RWPE2 (cell line): ENCODE measurements around the gene SCN5A.
A peak's percentile ranks its signal among the peaks of the same experiment; 100 is the strongest.
"Not testable (repeated sequence)": the region's sequence is repeated elsewhere in the genome, so short reads cannot be mapped to it uniquely, and the experiment has no call there.

Source experiments
- ATAC-seq: fragments of 200-7000 bp; cut with Tn5 transposase; 3 replicates; pipeline ENCODE4 v1.9.1; 2021; ENCODE audit warnings: low read depth
- DNase-seq: peaks from one replicate; pipeline ENCODE4 v3.0.0-alpha.2; 2020; ENCODE audit warnings: low spot score
- H3K27ac ChIP-seq: fragments of 450-650 bp; 2 replicates; pipeline ENCODE4 v1.5.1; 2017; ENCODE audit warnings: mild to moderate bottlenecking; ENCODE audit not compliant: poor library complexity, severe bottlenecking
- H3K27me3 ChIP-seq: fragments of 250-450 bp; sonication (Bioruptor Pico); 2 replicates; pipeline ENCODE4 v1.5.1; 2021; ENCODE audit warnings: mild to moderate bottlenecking, moderate library complexity; ENCODE audit not compliant: insufficient read depth, poor library complexity, severe bottlenecking
- H3K36me3 ChIP-seq: fragments of 250-450 bp; sonication (Bioruptor Pico); 2 replicates; pipeline ENCODE4 v1.5.1; 2020; ENCODE audit warnings: low read depth, mild to moderate bottlenecking, moderate library complexity
- H3K4me1 ChIP-seq: fragments of 250-450 bp; sonication (Bioruptor Pico); 2 replicates; pipeline ENCODE4 v1.5.1; 2021; ENCODE audit warnings: mild to moderate bottlenecking, moderate library complexity; ENCODE audit not compliant: insufficient read depth, poor library complexity, severe bottlenecking
- H3K4me3 ChIP-seq: fragments of 250-450 bp; sonication (Bioruptor Pico); 2 replicates; pipeline ENCODE4 v1.5.1; 2021; ENCODE audit warnings: mild to moderate bottlenecking, moderate library complexity; ENCODE audit not compliant: severe bottlenecking
- H3K9me3 ChIP-seq: fragments of 250-450 bp; sonication (Bioruptor Pico); 2 replicates; pipeline ENCODE4 v1.5.1; 2021; ENCODE audit warnings: mild to moderate bottlenecking, moderate library complexity; ENCODE audit not compliant: severe bottlenecking
- CTCF ChIP-seq: fragments of 450-650 bp; IDR thresholded peaks from one replicate; pipeline ENCODE4 v1.5.1; 2017; ENCODE audit warnings: mild to moderate bottlenecking, moderate library complexity; ENCODE audit not compliant: poor library complexity, severe bottlenecking

SCN5A gene

DNA sequence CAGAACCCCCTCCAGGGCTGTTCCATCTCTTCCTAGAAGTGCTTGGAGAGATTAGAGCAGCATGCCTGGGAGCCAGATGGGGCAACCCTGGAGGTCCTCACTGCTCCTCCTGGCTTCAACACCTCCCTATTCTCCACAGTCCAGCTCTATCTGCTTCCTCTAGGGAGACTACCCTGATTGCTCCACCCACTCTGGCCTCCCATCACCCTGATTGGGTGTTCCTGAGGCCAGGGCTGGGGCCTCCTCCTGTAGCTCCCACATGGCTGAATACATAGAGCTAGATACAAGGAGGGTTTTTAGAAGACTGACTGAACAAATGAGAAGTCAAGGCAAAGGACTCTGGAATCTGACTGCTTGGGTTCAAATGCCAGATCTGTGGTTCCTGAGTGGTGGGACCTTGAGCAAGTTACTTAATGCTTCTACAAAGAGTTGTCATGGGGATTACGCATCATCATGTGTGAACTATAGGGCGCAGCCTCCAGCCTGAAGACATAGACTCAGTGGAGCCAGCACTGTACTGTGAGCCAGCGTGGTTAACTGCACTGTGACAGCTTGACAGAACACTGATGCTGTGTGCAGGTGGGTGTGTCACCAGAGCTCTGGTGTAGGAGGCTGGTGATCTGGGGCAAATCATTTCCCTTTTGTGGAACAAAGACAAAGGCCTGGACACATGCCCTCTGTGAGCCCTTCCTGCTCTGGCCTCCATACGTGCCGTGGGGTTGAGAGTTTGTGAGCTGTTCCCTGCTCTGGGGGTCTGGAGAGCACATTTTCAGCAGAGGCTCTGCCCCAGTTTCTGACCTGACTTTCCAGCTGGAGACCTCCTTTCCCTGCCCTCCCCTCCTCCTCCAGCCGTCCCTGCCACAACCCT lies 74.8 kb downstream of the SCN5A start:
- Histone ChIP-seq H3K36me3 (no peaks in the 10 kb centered on the region), H3K27ac (no peak overlapping the region), H3K4me1 (no peaks in the 10 kb centered on the region), H3K27me3 (no peaks in the 10 kb centered on the region), H3K9me3 (no peaks in the 10 kb centered on the region), H3K4me3 (no peak overlapping the region)
- ATAC-seq (no peak), DNase-seq (no peak)
- no peak for TF ChIP-seq CTCF

- no peaks in the 10 kb centered on the region for H3K4me1 ChIP-seq
- DNase-seq, result no peak
- H3K4me3 ChIP-seq, result no peak overlapping the region
Observed at GRCh38 chr3:38573556-38573955, 75.9 kb downstream of the SCN5A start.

GRCh38 chr3:38573111-38573510 lies 76.4 kb downstream of the SCN5A start:
- H3K36me3 ChIP-seq, result no peaks in the 10 kb centered on the region
- DNase-seq (no peak), ATAC-seq (no peak)
- no peaks in the 10 kb centered on the region for H3K27me3 ChIP-seq
- H3K9me3 ChIP-seq, result no peaks in the 10 kb centered on the region
- TF ChIP-seq CTCF, result no peak
- H3K4me3 ChIP-seq, result no peak overlapping the region
- H3K27ac ChIP-seq, result no peak overlapping the region
- no peaks in the 10 kb centered on the region for H3K4me1 ChIP-seq

More at GRCh38 chr3:38573556-38573955, 75.9 kb downstream of the SCN5A start:
- no peaks in the 10 kb centered on the region for H3K36me3 ChIP-seq
- H3K27ac ChIP-seq, result no peak overlapping the region
- H3K9me3 ChIP-seq, result no peaks in the 10 kb centered on the region
- ATAC-seq, result no peak
- H3K27me3 ChIP-seq, result no peaks in the 10 kb centered on the region
- no peak for TF ChIP-seq CTCF

- TF ChIP-seq CTCF, result no peak
- H3K4me1 ChIP-seq, result no peaks in the 10 kb centered on the region
Observed at GRCh38 chr3:38567498-38567897, 82.0 kb downstream of the SCN5A start.

GRCh38 chr3:38566794-38567193 lies 82.7 kb downstream of the SCN5A start:
- ATAC-seq, H3K4me1 ChIP-seq: not testable (repeated sequence)
- peak; percentile 8 for DNase-seq

More at GRCh38 chr3:38567498-38567897, 82.0 kb downstream of the SCN5A start:
- H3K36me3 ChIP-seq, result no peaks in the 10 kb centered on the region
- H3K9me3 ChIP-seq, result no peaks in the 10 kb centered on the region
- peak; percentile 10 for DNase-seq
- ATAC-seq, result no peak
- no peak overlapping the region for H3K27ac ChIP-seq
- H3K27me3 ChIP-seq, result no peaks in the 10 kb centered on the region
- H3K4me3 ChIP-seq, result no peak overlapping the region

More at GRCh38 chr3:38566794-38567193, 82.7 kb downstream of the SCN5A start:
- H3K27me3 ChIP-seq, H3K9me3 ChIP-seq, H3K27ac ChIP-seq, H3K4me3 ChIP-seq, H3K36me3 ChIP-seq: not testable (repeated sequence)
